Stomach (tissue), 9 donors: Measurements from ENCODE around the gene NPNT. TPM values are rescaled to one million over a fixed set of nuclear protein-coding genes. Genes with fewer than 3 reads are reported as not detected.

Source experiments
- DNase-seq, 2 donors: peaks; one replicate each; pipeline versions ENCODE4 v3.0.0 to v3.0.0-alpha.2; 2013 to 2019
- H3K27ac ChIP-seq, 5 donors: fragments of 200-600 bp in 4 of 5; sonication (generic) in 4 of 5; one replicate each; pipeline ENCODE4 v1.5.1; 2013 to 2019; ENCODE audit warnings: mild to moderate bottlenecking in 1 of 5, moderate library complexity in 1 of 5
- H3K27me3 ChIP-seq, 3 donors: fragments of 200-600 bp; sonication (generic); one replicate each; pipeline ENCODE4 v1.5.1; 2017 to 2019; ENCODE audit warnings: mixed run types in 1 of 3
- H3K36me3 ChIP-seq, 4 donors: fragments of 200-600 bp; sonication (generic); 1 replicate in 3 of 4; 2 replicates in 1 of 4; pipeline ENCODE4 v1.5.1; 2016 to 2019
- H3K4me1 ChIP-seq, 4 donors: fragments of 200-600 bp; sonication (generic); one replicate each; pipeline ENCODE4 v1.5.1; 2016 to 2019
- H3K4me3 ChIP-seq, 4 donors: fragments of 200-600 bp; sonication (generic) in 3 of 4; one replicate each; pipeline ENCODE4 v1.5.1; 2016 to 2019; ENCODE audit warnings: mild to moderate bottlenecking in 1 of 4
- H3K9me3 ChIP-seq, 4 donors: fragments of 200-600 bp; sonication (generic); one replicate each; pipeline ENCODE4 v1.5.1; 2016 to 2019
- EP300 ChIP-seq: sonication (generic); formaldehyde crosslinking; IDR thresholded peaks from one replicate; pipeline ENCODE4 v1.6.1; 2017; ENCODE audit warnings: antibody characterized with exemption
- POLR2A ChIP-seq, 4 donors: fragments of 450-650 bp; IDR thresholded peaks; one replicate each; pipeline ENCODE4 v1.6.1; 2016; ENCODE audit warnings: antibody characterized with exemption in 4 of 4, control low read depth in 2 of 4, mild to moderate bottlenecking in 1 of 4, moderate library complexity in 1 of 4
- POLR2AphosphoS5 ChIP-seq, 3 donors: sonication (generic); formaldehyde crosslinking; IDR thresholded peaks; one replicate each; pipeline ENCODE4 v1.6.1; 2016; ENCODE audit warnings: antibody characterized with exemption in 3 of 3
- WGBS, 5 donors: extraction: QIAGEN DNeasy Blood & Tissue Kit in 3 of 5; methylation state at CpG; one replicate each; pipeline versions ENCODE4 v1.1.5 to v1.1.7; 2013 to 2018; 5-methylcytosine and 5-hydroxymethylcytosine counted together
- intact Hi-C: fragments of 100-400 bp; cut with DNase I; formaldehyde crosslinking; loops from one replicate; pipeline ENCODE4 v1.15.1; 2023; ENCODE audit warnings: low total_unique reads
- polyA plus RNA-seq, 3 donors: library from polyadenylated mRNA; stranded (reverse); fragments of 200-250 nt; gene quantifications; one replicate each; pipeline ENCODE4 v1.2.3, GENCODE V29; 2013
- total RNA-seq, 5 donors: library from RNA; depleted of rRNA; stranded (reverse); fragments of >200 nt; gene quantifications; one replicate each; pipeline versions ENCODE4 v1.1.0 to v1.2.3, GENCODE V29; 2014 to 2016
- TF ChIP-seq, protein P1 (sequence below), 7 experiments: fragments of 450-650 bp in 4 of 7; fragments of 200-600 bp in 3 of 7; sonication (generic) in 3 of 7; IDR thresholded peaks; one replicate each; pipeline ENCODE4 v1.5.1; 2016 to 2019; ENCODE audit warnings: antibody characterized with exemption in 7 of 7, control low read depth in 2 of 7, mild to moderate bottlenecking in 1 of 7
- donor health status: healthy with polysubstance abuse.
- donor health status: Bipolar disorder and iron deficiency.
- donor health status: healthy.

Gene NPNT
- total and polyA plus RNA-seq, 8 donors = 3.7 to 32.9 (median 12.1) TPM; not detected in 1

- no peak for DNase-seq
- no peaks in the 10 kb centered on the region for H3K36me3 ChIP-seq
- intact Hi-C loops = no loop called here
- H3K4me1 ChIP-seq = no peaks in the 10 kb centered on the region
- no peak overlapping the region for H3K4me3 ChIP-seq
- no peaks in the 10 kb centered on the region for H3K27me3 ChIP-seq
- no peak overlapping the region for H3K27ac ChIP-seq
- no peaks in the 10 kb centered on the region for H3K9me3 ChIP-seq
- no peak for TF ChIP-seq POLR2AphosphoS5 (IDR thresholded peaks at IDR 0.05)
- TF ChIP-seq POLR2A (IDR thresholded peaks at IDR 0.05) = no peak
- no peak for TF ChIP-seq EP300
- TF ChIP-seq, protein P1, sequence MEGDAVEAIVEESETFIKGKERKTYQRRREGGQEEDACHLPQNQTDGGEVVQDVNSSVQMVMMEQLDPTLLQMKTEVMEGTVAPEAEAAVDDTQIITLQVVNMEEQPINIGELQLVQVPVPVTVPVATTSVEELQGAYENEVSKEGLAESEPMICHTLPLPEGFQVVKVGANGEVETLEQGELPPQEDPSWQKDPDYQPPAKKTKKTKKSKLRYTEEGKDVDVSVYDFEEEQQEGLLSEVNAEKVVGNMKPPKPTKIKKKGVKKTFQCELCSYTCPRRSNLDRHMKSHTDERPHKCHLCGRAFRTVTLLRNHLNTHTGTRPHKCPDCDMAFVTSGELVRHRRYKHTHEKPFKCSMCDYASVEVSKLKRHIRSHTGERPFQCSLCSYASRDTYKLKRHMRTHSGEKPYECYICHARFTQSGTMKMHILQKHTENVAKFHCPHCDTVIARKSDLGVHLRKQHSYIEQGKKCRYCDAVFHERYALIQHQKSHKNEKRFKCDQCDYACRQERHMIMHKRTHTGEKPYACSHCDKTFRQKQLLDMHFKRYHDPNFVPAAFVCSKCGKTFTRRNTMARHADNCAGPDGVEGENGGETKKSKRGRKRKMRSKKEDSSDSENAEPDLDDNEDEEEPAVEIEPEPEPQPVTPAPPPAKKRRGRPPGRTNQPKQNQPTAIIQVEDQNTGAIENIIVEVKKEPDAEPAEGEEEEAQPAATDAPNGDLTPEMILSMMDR (IDR thresholded peaks at IDR 0.05) = no peak
- 75 to 86% (median 83%) methylated on average over 7 of the region's 7 CpGs for WGBS, 5 donors
These were observed 41.6 kb downstream of the NPNT start for GRCh38 chr4:105936901-105937300.

DNA sequence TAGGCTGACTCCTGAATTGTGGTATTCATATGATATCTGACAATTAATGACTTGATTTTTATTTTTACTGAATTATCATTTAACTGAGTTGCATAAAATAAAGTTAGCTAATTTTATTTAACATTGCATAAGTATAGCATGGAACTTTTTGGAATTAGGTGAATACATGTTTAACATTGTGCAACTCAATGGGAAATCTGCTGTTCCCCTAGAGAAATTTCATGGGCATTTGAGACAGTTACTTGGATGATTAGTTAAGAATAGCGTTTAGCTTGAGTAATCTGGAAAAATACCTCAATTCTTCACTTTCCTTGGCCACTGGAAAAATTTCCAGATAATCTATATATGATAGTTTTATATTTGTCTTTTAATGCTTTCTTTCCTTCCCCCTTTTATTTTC, 42.5 kb downstream of the NPNT start:
- H3K27ac ChIP-seq = no peak overlapping the region
- H3K9me3 ChIP-seq = no peaks in the 10 kb centered on the region
- TF ChIP-seq, protein P1 (IDR thresholded peaks at IDR 0.05) = no peak
- TF ChIP-seq EP300 (no peak), POLR2AphosphoS5 (IDR thresholded peaks at IDR 0.05) (no peak), POLR2A (IDR thresholded peaks at IDR 0.05) (no peak)
- no peaks in the 10 kb centered on the region for H3K4me1 ChIP-seq
- peaks cover 0 to 3% (median 0%) of the 10 kb centered on the region in 4 donors for H3K36me3 ChIP-seq
- intact Hi-C loops = no loop called here
- H3K4me3 ChIP-seq = no peak overlapping the region
- DNase-seq = no peak
- 87 to 97% (median 91%) methylated on average over 1 of the region's 1 CpG for WGBS, 5 donors
- no peaks in the 10 kb centered on the region for H3K27me3 ChIP-seq

DNA sequence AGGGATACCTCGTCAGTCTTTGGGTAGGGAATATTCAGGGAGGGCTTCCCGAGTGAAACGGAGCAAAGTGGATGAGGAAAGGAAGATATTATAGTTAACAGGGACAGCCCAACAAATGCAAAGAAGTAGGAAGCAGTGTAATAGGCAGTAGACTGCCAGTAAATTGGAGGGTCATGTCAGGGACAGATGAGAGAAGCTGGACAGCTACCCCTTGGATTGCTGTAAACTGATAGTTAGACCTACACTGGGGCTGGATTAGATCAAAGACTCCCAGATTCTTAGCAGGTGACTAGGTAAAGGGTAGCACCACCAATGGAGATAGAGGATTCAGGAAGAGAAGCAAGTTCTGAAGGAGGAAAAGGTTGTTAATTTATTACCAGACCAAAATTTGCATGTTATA, 48.0 kb downstream of the NPNT start:
- Histone ChIP-seq H3K36me3 (peaks cover 0 to 7% (median 0%) of the 10 kb centered on the region in 4 donors), H3K27me3 (no peaks in the 10 kb centered on the region), H3K27ac (no peak overlapping the region), H3K4me3 (no peak overlapping the region), H3K9me3 (peaks cover 0 to 5% (median 0%) of the 10 kb centered on the region in 4 donors), H3K4me1 (no peaks in the 10 kb centered on the region)
- no peak for DNase-seq
- intact Hi-C loops = no loop called here
- TF ChIP-seq POLR2AphosphoS5 (IDR thresholded peaks at IDR 0.05) = no peak
- no peak for TF ChIP-seq POLR2A (IDR thresholded peaks at IDR 0.05)
- TF ChIP-seq, protein P1 (IDR thresholded peaks at IDR 0.05) = no peak
- no peak for TF ChIP-seq EP300
- WGBS, 5 donors = 86 to 93% (median 89%) methylated on average over 3 of the region's 3 CpGs

- Histone ChIP-seq H3K27ac (no peak overlapping the region), H3K9me3 (peaks cover 0 to 5% (median 0%) of the 10 kb centered on the region in 4 donors), H3K36me3 (peaks cover 0 to 7% (median 0%) of the 10 kb centered on the region in 4 donors), H3K27me3 (no peaks in the 10 kb centered on the region), H3K4me1 (no peaks in the 10 kb centered on the region), H3K4me3 (no peak overlapping the region)
- intact Hi-C loops = no loop called here
- peak in 1 of 2 donors; percentile 32 for DNase-seq
- 59 to 74% (median 73%) methylated on average over 1 of the region's 1 CpG for WGBS, 5 donors
- no peak for TF ChIP-seq EP300
These were observed 49.3 kb downstream of the NPNT start for GRCh38 chr4:105944540-105944939.

DNA sequence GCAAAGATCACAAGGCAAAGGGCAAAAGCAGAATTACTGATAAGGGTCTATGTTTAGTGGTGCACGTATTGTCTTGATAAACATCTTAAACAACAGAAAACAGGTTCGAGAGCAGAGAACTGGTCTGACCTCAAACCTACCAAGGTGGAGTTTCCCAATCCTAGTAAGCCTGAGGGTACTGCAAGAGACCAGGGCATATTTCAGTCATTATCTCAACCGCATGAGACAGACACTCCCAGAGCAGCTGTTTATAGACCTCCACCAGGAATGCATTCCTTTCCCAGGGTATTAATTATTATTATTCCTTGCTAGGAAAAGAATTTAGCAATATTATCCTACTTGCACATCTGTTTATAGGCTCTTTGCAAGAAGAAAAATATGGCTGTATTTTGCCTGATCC, 51.5 kb downstream of the NPNT start:
- no peak overlapping the region for H3K27ac ChIP-seq
- no peak overlapping the region for H3K4me3 ChIP-seq
- DNase-seq = no peak
- peaks cover 0 to 7% (median 0%) of the 10 kb centered on the region in 4 donors for H3K36me3 ChIP-seq
- no peaks in the 10 kb centered on the region for H3K27me3 ChIP-seq
- 70 to 78% (median 72%) methylated on average over 3 of the region's 3 CpGs for WGBS, 5 donors
- no peaks in the 10 kb centered on the region for H3K4me1 ChIP-seq
- TF ChIP-seq POLR2A (IDR thresholded peaks at IDR 0.05) (no peak), POLR2AphosphoS5 (IDR thresholded peaks at IDR 0.05) (no peak), EP300 (no peak)
- TF ChIP-seq, protein P1 (IDR thresholded peaks at IDR 0.05) = no peak
- intact Hi-C loops = no loop called here
- peaks cover 0 to 5% (median 0%) of the 10 kb centered on the region in 4 donors for H3K9me3 ChIP-seq
